Neural progenitor cell (in vitro differentiated cells): ENCODE data around the gene IQCE.

Experiments used
- CTCF ChIP-seq: fragments of 200-600 bp; sonication (generic); IDR thresholded peaks from 2 replicates; pipeline ENCODE4 v1.5.1; 2017; ENCODE audit warnings: antibody characterized with exemption, mild to moderate bottlenecking
- EZH2 ChIP-seq: fragments of 200-600 bp; sonication (generic); IDR thresholded peaks from 2 replicates; pipeline ENCODE4 v1.6.1; 2017; ENCODE audit warnings: antibody characterized with exemption, mild to moderate bottlenecking, moderate library complexity

GRCh38 chr7:2607122-2607922, 48.5 kb downstream of the IQCE start:
- no peak for TF ChIP-seq CTCF
- TF ChIP-seq EZH2, result no peak
